Cardiac muscle cell (in vitro differentiated cells and primary cell): ENCODE results near the gene MGMT. TPM values are rescaled to one million over a fixed set of nuclear protein-coding genes. Genes with fewer than 3 reads are reported as not detected.

Source experiments
- DNase-seq, 2 donors: peaks; one replicate each; pipeline versions ENCODE4 v3.0.0 to v3.0.0-alpha.2; 2010 to 2017; ENCODE audit warnings: low read depth in 1 of 2, low spot score in 1 of 2
- H3K27ac ChIP-seq: fragments of 200-600 bp; sonication (generic); 2 replicates; pipeline ENCODE4 v1.5.1; 2016
- H3K27me3 ChIP-seq: fragments of 200-600 bp; sonication (generic); 2 replicates; pipeline ENCODE4 v1.6.0; 2016; ENCODE audit warnings: control low read depth
- H3K36me3 ChIP-seq: fragments of 200-600 bp; sonication (generic); 2 replicates; pipeline ENCODE4 v1.5.1; 2016; ENCODE audit warnings: control low read depth
- H3K4me1 ChIP-seq: fragments of 200-600 bp; sonication (generic); 2 replicates; pipeline ENCODE4 v1.8.1; 2017; ENCODE audit warnings: low read depth, mild to moderate bottlenecking, mixed run types
- H3K4me3 ChIP-seq: fragments of 200-600 bp; sonication (generic); 2 replicates; pipeline ENCODE4 v1.5.1; 2016; ENCODE audit warnings: mild to moderate bottlenecking
- H3K9me3 ChIP-seq: fragments of 200-600 bp; sonication (generic); 2 replicates; pipeline ENCODE4 v1.5.1; 2017; ENCODE audit warnings: low read depth, mild to moderate bottlenecking, control low read depth
- CTCF ChIP-seq: IDR thresholded peaks from 2 replicates; pipeline ENCODE4 v1.5.1; 2012; ENCODE audit warnings: low read depth, mild to moderate bottlenecking, low read length
- polyA plus RNA-seq: library from polyadenylated mRNA; unstranded; fragments of >200 nt; fragmentation: Nextera tagmentation; extraction: Ambion mirVana; gene quantifications from 2 replicates; pipeline ENCODE4 v1.2.1, GENCODE V29; 2016
- total RNA-seq: library from RNA; depleted of rRNA; stranded (reverse); fragments of >200 nt; gene quantifications from 2 replicates; pipeline ENCODE4 v1.2.3, GENCODE V29; 2016

Gene MGMT
- total and polyA plus RNA-seq, 2 experiments from 2014 or later, result 21.8 to 28.0 TPM

- H3K4me1 ChIP-seq, result no peaks in the 10 kb centered on the region
- H3K4me3 ChIP-seq, result no peak overlapping the region
- H3K27ac ChIP-seq, result no peak overlapping the region
- no peaks in the 10 kb centered on the region for H3K36me3 ChIP-seq
- H3K9me3 ChIP-seq, result no peaks in the 10 kb centered on the region
- no peak for TF ChIP-seq CTCF
- DNase-seq, result no peak
- H3K27me3 ChIP-seq, result no peaks in the 10 kb centered on the region
Measured at GRCh38 chr10:129656642-129657041, 189.6 kb downstream of the MGMT start.

GRCh38 chr10:129657297-129658017, 190.4 kb downstream of the MGMT start:
- Histone ChIP-seq H3K36me3 (no peaks in the 10 kb centered on the region), H3K27me3 (no peaks in the 10 kb centered on the region), H3K4me1 (no peaks in the 10 kb centered on the region), H3K4me3 (no peak overlapping the region), H3K9me3 (no peaks in the 10 kb centered on the region), H3K27ac (no peak overlapping the region)
- no peak for TF ChIP-seq CTCF
- no peak for DNase-seq

- DNase-seq, result peak; percentile 4 to 34
- H3K4me3 ChIP-seq, result no peak overlapping the region
- H3K4me1 ChIP-seq, result no peaks in the 10 kb centered on the region
- H3K9me3 ChIP-seq, result no peaks in the 10 kb centered on the region
- no peaks in the 10 kb centered on the region for H3K27me3 ChIP-seq
- no peak overlapping the region for H3K27ac ChIP-seq
- peak; percentile 35 for TF ChIP-seq CTCF
- no peaks in the 10 kb centered on the region for H3K36me3 ChIP-seq
Measured at GRCh38 chr10:129658376-129659072, 191.5 kb downstream of the MGMT start.

GRCh38 chr10:129659508-129660268, 192.6 kb downstream of the MGMT start:
- TF ChIP-seq CTCF, result no peak
- Histone ChIP-seq H3K9me3 (no peaks in the 10 kb centered on the region), H3K36me3 (no peaks in the 10 kb centered on the region), H3K27ac (no peak overlapping the region), H3K27me3 (no peaks in the 10 kb centered on the region), H3K4me3 (no peak overlapping the region), H3K4me1 (no peaks in the 10 kb centered on the region)
- DNase-seq, result no peak

GRCh38 chr10:129660569-129660968, 193.5 kb downstream of the MGMT start:
- H3K27ac ChIP-seq, result no peak overlapping the region
- no peak for DNase-seq
- no peaks in the 10 kb centered on the region for H3K36me3 ChIP-seq
- no peak for TF ChIP-seq CTCF
- H3K9me3 ChIP-seq, result no peaks in the 10 kb centered on the region
- no peaks in the 10 kb centered on the region for H3K27me3 ChIP-seq
- H3K4me1 ChIP-seq, result no peaks in the 10 kb centered on the region
- no peak overlapping the region for H3K4me3 ChIP-seq
